ENCODE measurements around the gene BCL2L12.

The BCL2L12 gene

GRCh38 chr19:49665036-49665350 lies 740 bp upstream of the BCL2L12 start:
- DNase-seq: no peak
- peak overlapping the region; percentile 97 for H3K4me3 Mint-ChIP-seq
- no peak for TF ChIP-seq CTCF (IDR thresholded peaks at IDR 0.05)
- peaks cover 43% of the 10 kb centered on the region for H3K4me1 Mint-ChIP-seq
- peaks cover 4% of the 10 kb centered on the region for H3K9me3 Mint-ChIP-seq
- peaks cover 4% of the 10 kb centered on the region for H3K27me3 Mint-ChIP-seq (ENCODE audit: low read depth, poor library complexity)
- H3K27ac Mint-ChIP-seq: peak overlapping the region; percentile 76
- H3K36me3 Mint-ChIP-seq (ENCODE audit: low read depth): peaks cover 31% of the 10 kb centered on the region

DNA sequence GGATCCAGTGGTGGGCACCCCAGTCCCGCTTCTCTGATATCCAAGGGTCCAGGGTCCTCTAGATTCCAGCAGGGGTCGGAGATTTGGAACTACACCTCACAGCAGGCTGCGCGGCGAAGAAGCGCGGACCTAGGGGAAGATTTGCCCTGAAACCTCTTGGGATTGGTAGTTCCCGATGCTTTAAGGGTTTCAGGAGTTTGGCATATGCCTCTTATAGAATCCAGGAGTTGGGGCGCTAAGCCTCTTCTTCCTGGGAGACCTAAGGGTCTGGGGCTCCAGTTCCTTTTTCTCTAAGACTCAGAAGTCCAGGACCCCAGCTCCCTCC lies 349 bp downstream of the BCL2L12 start:
- TF ChIP-seq CTCF (IDR thresholded peaks at IDR 0.05): no peak
- H3K4me3 Mint-ChIP-seq: peak overlapping the region; percentile 97
- H3K27me3 Mint-ChIP-seq (ENCODE audit: low read depth, poor library complexity): peaks cover 4% of the 10 kb centered on the region
- peaks cover 27% of the 10 kb centered on the region for H3K36me3 Mint-ChIP-seq (ENCODE audit: low read depth)
- DNase-seq: no peak
- peaks cover 43% of the 10 kb centered on the region for H3K4me1 Mint-ChIP-seq
- H3K27ac Mint-ChIP-seq: peak overlapping the region; percentile 85
- H3K9me3 Mint-ChIP-seq: no peaks in the 10 kb centered on the region

GRCh38 chr19:49667473-49667872 lies 1.7 kb downstream of the BCL2L12 start:
- H3K36me3 Mint-ChIP-seq (ENCODE audit: low read depth): peaks cover 25% of the 10 kb centered on the region
- H3K9me3 Mint-ChIP-seq: no peaks in the 10 kb centered on the region
- H3K27ac Mint-ChIP-seq: peak overlapping the region; percentile 41
- DNase-seq: no peak
- peaks cover 4% of the 10 kb centered on the region for H3K27me3 Mint-ChIP-seq (ENCODE audit: low read depth, poor library complexity)
- H3K4me3 Mint-ChIP-seq: peak overlapping the region; percentile 97
- peaks cover 52% of the 10 kb centered on the region for H3K4me1 Mint-ChIP-seq
- no peak for TF ChIP-seq CTCF (IDR thresholded peaks at IDR 0.05)

- TF ChIP-seq CTCF (IDR thresholded peaks at IDR 0.05): no peak
- no peak for DNase-seq
- no peak overlapping the region for H3K27ac Mint-ChIP-seq
- H3K4me1 Mint-ChIP-seq: peaks cover 39% of the 10 kb centered on the region
- peaks cover 4% of the 10 kb centered on the region for H3K27me3 Mint-ChIP-seq (ENCODE audit: low read depth, poor library complexity)
- no peaks in the 10 kb centered on the region for H3K9me3 Mint-ChIP-seq
- no peak overlapping the region for H3K4me3 Mint-ChIP-seq
- peaks cover 25% of the 10 kb centered on the region for H3K36me3 Mint-ChIP-seq (ENCODE audit: low read depth)
Observed at GRCh38 chr19:49669516-49669915, 3.8 kb downstream of the BCL2L12 start.

DNA sequence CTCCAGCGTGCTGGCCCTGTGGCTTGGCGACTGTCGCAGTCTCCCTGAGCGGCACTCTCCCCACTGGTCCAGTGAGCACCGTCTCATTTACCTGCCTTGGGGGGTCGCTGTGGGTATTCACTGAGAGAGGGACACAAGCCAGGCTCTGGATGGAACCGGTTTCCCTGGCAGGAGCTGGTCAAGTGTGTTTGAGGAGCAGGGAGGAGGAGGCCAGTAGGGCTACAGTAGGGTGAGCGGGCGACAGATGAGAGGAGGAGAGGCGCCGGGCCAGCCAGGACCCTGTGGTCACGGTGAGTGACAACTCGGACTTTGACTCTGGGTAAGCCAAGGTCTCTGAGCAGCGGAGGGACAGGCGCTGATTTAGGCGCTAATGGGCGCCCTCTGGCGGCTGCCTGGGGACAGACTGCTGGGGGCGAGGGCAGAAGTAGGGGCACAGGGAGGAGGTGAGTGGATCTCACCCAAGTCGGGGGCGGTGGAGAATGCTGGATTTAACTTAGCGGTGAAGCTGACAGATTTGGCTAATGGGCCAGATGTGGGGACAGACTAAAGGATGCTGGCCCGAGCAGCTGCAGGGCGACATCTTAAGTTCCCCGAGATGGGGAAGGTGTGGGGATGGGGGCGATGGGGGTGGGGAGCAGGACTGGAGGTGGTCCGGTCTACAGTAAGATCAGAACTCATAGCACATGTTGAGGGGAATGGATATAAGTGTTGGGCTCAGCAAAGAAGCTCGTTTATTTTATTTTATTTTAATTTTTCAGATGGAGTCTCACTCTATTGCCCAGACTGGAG lies 6.6 kb downstream of the BCL2L12 start:
- TF ChIP-seq CTCF (IDR thresholded peaks at IDR 0.05): peak; percentile 80
- DNase-seq: peak; percentile 89
- Mint-ChIP-seq H3K27me3 (ENCODE audit: low read depth, poor library complexity) (peaks cover under 1% of the 10 kb centered on the region), H3K4me1 (peaks cover 13% of the 10 kb centered on the region), H3K9me3 (no peaks in the 10 kb centered on the region), H3K27ac (peak overlapping the region; percentile 83), H3K4me3 (peak overlapping the region; percentile 43), H3K36me3 (ENCODE audit: low read depth) (peaks cover 25% of the 10 kb centered on the region)

GRCh38 chr19:49676136-49676783 lies 10.5 kb downstream of the BCL2L12 start:
- no peaks in the 10 kb centered on the region for H3K9me3 Mint-ChIP-seq
- H3K27me3 Mint-ChIP-seq (ENCODE audit: low read depth, poor library complexity): no peaks in the 10 kb centered on the region
- peaks cover 15% of the 10 kb centered on the region for H3K36me3 Mint-ChIP-seq (ENCODE audit: low read depth)
- peak; percentile 80 for DNase-seq
- H3K4me3 Mint-ChIP-seq: peak overlapping the region; percentile 92
- H3K27ac Mint-ChIP-seq: peak overlapping the region; percentile 100
- TF ChIP-seq CTCF (IDR thresholded peaks at IDR 0.05): no peak
- peaks cover 42% of the 10 kb centered on the region for H3K4me1 Mint-ChIP-seq

Data from nephron progenitor cell (in vitro differentiated cells).